ENCODE data around the gene PRKACB. TPM values are rescaled to one million over a fixed set of nuclear protein-coding genes. Genes with fewer than 3 reads are reported as not detected.

The PRKACB gene
- total RNA-seq, 4 donors from 2014 or later: 26.7 to 35.6 (median 33.8) TPM

GRCh38 chr1:84121360-84121759, 22.7 kb upstream of the PRKACB start:
- no peak overlapping the region for H3K4me3 ChIP-seq (replicated peaks in 1 of 3)
- no peak for DNase-seq
- H3K27ac ChIP-seq: no peak overlapping the region
- no peaks in the 10 kb centered on the region for H3K4me1 ChIP-seq
- H3K27me3 ChIP-seq: no peaks in the 10 kb centered on the region
- H3K36me3 ChIP-seq: no peaks in the 10 kb centered on the region
- TF ChIP-seq POLR2A (IDR thresholded peaks at IDR 0.05): no peak
- TF ChIP-seq, protein P1, sequence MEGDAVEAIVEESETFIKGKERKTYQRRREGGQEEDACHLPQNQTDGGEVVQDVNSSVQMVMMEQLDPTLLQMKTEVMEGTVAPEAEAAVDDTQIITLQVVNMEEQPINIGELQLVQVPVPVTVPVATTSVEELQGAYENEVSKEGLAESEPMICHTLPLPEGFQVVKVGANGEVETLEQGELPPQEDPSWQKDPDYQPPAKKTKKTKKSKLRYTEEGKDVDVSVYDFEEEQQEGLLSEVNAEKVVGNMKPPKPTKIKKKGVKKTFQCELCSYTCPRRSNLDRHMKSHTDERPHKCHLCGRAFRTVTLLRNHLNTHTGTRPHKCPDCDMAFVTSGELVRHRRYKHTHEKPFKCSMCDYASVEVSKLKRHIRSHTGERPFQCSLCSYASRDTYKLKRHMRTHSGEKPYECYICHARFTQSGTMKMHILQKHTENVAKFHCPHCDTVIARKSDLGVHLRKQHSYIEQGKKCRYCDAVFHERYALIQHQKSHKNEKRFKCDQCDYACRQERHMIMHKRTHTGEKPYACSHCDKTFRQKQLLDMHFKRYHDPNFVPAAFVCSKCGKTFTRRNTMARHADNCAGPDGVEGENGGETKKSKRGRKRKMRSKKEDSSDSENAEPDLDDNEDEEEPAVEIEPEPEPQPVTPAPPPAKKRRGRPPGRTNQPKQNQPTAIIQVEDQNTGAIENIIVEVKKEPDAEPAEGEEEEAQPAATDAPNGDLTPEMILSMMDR (IDR thresholded peaks at IDR 0.05): no peak
- no peaks in the 10 kb centered on the region for H3K9me3 ChIP-seq
- intact Hi-C loops (cut with DNase I): loop anchor here (5.0 to 10.0 kb wide), 2 partner anchors 189 to 653 kb away; no protein-coding TSS in a partner anchor
- WGBS, 2 donors: 88 to 89% methylated on average over 1 of the region's 1 CpG

DNA sequence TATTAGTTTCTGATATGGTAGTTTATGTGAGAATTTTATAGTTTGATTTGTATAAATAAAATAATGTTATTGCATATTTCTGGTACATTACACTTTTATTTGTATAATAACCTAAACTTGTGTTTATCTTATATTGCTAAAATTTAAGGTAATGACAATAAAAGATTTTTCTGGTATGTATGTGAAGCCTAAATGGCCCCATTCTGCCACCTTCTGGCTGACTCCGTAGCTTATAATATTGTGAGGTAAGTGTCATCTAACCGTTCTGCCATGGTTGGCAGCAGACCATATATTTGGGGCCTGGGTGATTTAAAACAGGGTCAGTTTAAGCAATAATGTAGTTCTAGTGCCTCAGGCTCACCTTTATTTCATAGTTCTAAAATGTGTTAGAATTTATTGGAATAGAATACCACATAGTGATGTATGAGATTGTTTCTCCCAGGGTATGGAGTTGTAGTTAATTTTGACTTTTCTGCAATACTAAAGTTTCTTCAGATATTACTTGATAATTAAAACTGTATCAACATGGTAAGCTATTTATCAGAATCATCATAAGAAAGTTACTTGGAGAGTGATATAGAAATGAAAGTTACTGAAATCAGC, 21.2 kb upstream of the PRKACB start:
- no peaks in the 10 kb centered on the region for H3K4me1 ChIP-seq
- DNase-seq: peak; percentile 65 to 67
- no peaks in the 10 kb centered on the region for H3K9me3 ChIP-seq
- 6 to 8% methylated on average over 2 of the region's 2 CpGs for WGBS, 2 donors
- H3K27ac ChIP-seq: no peak overlapping the region
- no peaks in the 10 kb centered on the region for H3K36me3 ChIP-seq
- TF ChIP-seq, protein P1 (IDR thresholded peaks at IDR 0.05): peak in 5 of 6 experiments; percentile 28 to 82 (median 67)
- TF ChIP-seq POLR2A (IDR thresholded peaks at IDR 0.05): no peak
- no peaks in the 10 kb centered on the region for H3K27me3 ChIP-seq
- no peak overlapping the region for H3K4me3 ChIP-seq (replicated peaks in 1 of 3)
- intact Hi-C loops (cut with DNase I): loop anchor here (5.0 to 10.0 kb wide), 2 partner anchors 191 to 652 kb away; no protein-coding TSS in a partner anchor

- no peak for DNase-seq
- intact Hi-C loops (cut with DNase I): loop anchor here (5.0 to 10.0 kb wide), 2 partner anchors 304 to 621 kb away; no protein-coding TSS in a partner anchor
- H3K27me3 ChIP-seq: no peaks in the 10 kb centered on the region
- 92 to 93% methylated on average over 7 of the region's 7 CpGs for WGBS, 2 donors
- no peak overlapping the region for H3K27ac ChIP-seq
- TF ChIP-seq POLR2A (IDR thresholded peaks at IDR 0.05): no peak
- TF ChIP-seq, protein P1 (IDR thresholded peaks at IDR 0.05): no peak
- no peaks in the 10 kb centered on the region for H3K9me3 ChIP-seq
- no peak overlapping the region for H3K4me3 ChIP-seq (replicated peaks in 1 of 3)
- no peaks in the 10 kb centered on the region for H3K36me3 ChIP-seq
- H3K4me1 ChIP-seq: no peaks in the 10 kb centered on the region
Measured at GRCh38 chr1:84133479-84133878, 10.6 kb upstream of the PRKACB start.

DNA sequence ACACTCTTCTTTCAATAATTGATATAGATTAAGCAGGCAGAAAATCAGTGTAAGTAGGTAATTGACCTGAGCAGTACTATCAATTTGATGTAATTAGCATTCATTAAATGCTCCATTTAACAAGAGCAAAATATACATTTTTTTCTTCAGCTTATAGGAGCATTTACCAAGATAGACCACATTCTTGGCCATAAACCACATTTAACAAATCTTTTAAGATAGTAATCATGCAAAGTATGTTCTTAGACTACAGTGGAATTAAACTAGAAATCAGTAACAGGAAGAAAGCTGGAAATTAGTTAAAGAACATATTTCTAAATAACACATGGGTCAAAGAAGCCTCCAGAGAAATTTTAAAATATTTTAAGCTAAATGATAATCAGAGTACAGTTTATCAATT, 8.7 kb upstream of the PRKACB start:
- H3K4me3 ChIP-seq (replicated peaks in 1 of 3): no peak overlapping the region
- no peaks in the 10 kb centered on the region for H3K27me3 ChIP-seq
- TF ChIP-seq, protein P1 (IDR thresholded peaks at IDR 0.05): no peak
- no peak for TF ChIP-seq POLR2A (IDR thresholded peaks at IDR 0.05)
- H3K9me3 ChIP-seq: no peaks in the 10 kb centered on the region
- no peak for DNase-seq
- no peak overlapping the region for H3K27ac ChIP-seq
- H3K36me3 ChIP-seq: no peaks in the 10 kb centered on the region
- H3K4me1 ChIP-seq: no peaks in the 10 kb centered on the region
- intact Hi-C loops (cut with DNase I): loop anchor here (10.0 kb wide), 1 partner anchor 619 kb away; no protein-coding TSS in a partner anchor

DNA sequence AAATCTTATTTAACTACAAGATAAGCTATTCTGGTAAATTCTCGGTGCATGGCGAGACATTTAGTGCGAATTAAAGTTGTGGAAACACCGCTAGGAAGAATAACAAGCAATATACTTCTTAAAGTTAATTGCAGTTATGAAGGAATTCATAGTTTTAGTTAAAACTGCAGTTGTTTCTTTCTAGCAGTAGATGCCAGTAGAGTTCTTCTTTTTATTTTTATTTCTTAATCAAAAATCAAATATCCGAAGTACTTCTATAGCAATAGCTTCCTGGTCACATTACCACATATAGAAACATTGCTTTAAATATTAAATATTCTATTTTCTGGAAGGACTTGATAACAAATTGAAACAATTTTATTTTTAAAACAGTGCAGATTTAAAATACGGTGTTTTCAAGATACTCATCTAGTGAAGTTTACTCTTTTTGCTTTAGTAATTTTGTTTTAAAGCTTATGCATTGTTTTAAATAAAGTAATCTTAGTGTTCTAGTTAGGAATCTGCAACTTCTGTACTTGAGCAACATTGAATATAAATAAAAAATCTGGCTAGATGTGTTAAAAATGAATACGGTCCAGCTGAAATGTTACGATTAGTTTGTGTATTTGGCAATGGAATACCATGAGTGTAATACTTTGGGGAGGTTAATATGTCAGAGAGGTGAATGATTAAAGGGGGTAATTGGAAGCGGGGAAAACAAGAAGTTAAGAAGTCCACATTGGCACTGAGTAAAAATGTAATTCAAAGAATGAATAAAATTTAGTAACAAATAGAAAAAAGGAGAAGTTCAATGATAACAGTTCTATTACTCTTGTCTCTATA, 2.7 kb upstream of the PRKACB start:
- H3K9me3 ChIP-seq: no peaks in the 10 kb centered on the region
- no peaks in the 10 kb centered on the region for H3K36me3 ChIP-seq
- H3K4me3 ChIP-seq (replicated peaks in 1 of 3): no peak overlapping the region
- no peaks in the 10 kb centered on the region for H3K27me3 ChIP-seq
- WGBS, 2 donors: 73 to 80% methylated on average over 9 of the region's 9 CpGs
- TF ChIP-seq, protein P1 (IDR thresholded peaks at IDR 0.05): peak; percentile 22 to 92 (median 56)
- TF ChIP-seq POLR2A (IDR thresholded peaks at IDR 0.05): no peak
- no peak overlapping the region for H3K27ac ChIP-seq
- intact Hi-C loops (cut with DNase I): no loop called here
- H3K4me1 ChIP-seq: peaks cover 10 to 12% of the 10 kb centered on the region in 2 donors
- no peak for DNase-seq
